Superior temporal gyrus (tissue), 1 donor: ENCODE results near the gene RBM17.
"Not testable (repeated sequence)": the region's sequence is repeated elsewhere in the genome, so short reads cannot be mapped to it uniquely, and the experiment has no call there.

Experiments used
- DNase-seq: peaks from one replicate; pipeline ENCODE4 v3.0.0-alpha.2; 2016; ENCODE audit errors: extremely low spot score

RBM17 gene

DNA sequence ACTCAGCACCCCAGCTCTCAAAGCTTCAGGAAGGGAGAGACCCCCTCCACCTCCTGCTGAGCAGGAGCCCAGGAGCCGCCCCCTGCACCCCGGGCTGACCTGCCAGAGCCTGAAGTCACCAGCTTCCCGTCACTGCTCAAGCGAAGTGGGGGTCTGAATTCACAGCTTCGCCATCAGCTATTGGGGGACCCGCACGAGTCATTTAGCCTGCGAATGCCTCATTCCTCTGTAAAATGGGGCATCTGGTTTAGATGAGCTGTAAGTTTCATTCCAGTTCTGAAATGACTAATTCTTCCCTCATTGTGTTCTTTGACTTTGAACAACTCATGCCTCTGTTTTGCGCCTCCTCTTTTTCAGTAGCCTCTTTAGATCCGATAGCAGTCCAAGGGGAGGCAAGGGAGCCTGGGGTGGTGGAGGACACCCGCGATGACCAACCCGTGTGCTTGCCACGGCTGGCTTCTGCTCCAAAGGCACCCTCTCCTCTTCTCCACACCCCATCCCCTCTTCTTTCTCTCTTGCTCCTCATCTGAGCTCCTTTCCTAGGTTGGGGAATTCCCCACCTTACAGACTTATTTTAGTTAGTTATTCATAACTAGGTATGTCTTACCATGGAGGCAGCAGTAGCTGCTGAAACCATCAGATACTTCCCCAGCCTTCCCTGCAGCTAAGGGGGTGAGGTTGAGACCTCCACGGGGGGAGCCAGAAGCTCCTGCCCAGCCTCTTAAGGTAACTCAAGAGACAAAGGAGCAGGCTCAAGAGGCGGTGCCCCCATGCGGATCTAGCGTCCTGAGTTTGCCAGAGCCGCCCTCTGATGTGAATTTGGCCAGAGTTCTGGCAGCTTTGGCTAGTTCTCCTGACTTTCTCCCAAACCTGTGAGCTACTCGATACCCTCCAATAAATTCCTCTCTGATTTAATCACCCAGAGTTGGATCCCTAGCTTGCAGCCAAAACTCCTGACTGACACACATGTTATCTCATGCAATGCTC lies 47.7 kb downstream of the RBM17 start:
- no peak for DNase-seq

DNA sequence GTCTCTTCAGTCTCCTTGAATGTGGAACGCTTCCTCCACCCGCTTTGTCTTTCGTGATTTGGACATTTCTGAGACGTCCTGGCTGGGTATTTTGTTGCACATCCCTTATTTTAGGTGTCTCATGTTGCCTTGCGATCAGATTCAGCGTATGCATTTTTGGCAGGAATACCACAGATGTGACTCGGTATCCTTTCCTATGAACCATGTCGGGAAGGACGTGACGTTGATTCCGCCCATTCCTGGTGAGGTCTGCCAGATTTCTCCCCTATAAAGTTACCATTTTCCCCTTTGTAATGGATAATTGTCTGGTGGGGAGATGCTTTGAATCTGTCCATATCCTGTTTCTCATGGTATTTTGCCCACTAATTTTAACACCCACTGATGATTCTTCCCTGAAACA lies 49.6 kb downstream of the RBM17 start:
- DNase-seq = no peak

DNA sequence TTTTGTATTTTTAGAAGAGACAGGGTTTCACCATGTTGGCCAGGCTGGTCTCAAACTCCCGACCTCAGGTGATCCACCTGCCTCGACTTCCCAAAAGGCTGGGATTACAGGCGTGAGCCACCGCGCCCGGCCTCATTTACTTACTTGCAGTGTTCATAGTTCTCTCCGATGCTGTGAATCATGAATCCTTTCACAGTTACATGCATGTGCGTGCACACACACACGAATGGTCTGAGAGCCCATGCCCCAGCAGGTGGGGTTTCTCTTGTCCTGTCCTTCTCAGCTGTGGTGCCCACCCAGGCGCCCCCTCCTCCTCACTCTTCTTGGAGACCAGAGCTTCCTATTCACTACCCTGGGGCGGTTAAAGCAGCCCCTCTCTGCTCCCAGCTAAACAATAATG lies 50.6 kb downstream of the RBM17 start:
- no peak for DNase-seq

DNA sequence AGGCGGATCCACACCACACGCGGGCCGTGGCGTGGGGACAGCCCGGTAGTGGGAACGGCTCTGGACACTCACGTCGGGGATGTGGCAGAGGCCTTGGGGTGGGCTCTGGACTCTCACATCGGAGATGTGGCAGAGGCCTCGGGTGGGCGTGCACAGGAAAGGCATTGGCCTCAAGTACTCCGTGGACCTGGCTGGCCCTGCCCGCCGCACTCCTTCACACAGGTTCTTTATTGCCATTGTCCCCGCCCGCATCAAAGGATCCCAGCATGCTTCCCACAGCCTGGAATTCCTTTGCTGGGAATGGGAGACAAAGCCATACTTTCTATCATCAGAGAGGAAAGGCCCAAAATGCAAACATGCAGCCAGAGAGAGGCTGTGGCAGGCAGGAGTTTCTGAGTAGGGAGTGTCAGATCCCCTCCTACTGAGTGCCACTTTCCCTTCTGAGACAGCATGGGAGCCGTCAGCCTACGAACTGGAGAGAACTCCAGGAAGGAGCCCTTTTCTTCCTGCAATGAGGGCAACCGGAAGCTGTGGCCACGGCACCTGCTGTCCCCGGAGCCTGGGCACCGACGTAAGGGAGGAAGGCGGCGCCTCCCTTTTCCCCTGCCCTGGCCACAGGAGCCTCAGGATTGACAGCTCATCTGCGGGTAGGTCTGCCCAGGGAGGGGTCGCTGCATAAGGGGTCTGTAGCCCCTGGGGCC lies 51.5 kb downstream of the RBM17 start:
- DNase-seq = no peak

DNA sequence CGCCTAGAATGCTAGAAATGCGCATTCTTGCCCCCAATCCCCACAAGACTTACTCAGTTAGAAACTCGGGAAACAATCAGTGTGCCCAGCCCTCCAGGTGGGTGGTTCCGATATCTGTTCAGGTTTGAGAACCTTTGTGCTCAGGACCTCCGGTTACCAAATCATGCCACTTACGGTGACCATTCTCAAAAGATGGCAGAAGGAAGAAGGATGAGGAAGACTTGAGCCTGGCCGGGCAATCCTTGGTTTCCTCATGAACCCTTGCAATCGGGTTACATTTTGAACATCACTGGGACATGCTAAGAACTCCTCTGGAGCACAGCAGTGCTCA lies 52.1 kb downstream of the RBM17 start:
- no peak for DNase-seq

DNA sequence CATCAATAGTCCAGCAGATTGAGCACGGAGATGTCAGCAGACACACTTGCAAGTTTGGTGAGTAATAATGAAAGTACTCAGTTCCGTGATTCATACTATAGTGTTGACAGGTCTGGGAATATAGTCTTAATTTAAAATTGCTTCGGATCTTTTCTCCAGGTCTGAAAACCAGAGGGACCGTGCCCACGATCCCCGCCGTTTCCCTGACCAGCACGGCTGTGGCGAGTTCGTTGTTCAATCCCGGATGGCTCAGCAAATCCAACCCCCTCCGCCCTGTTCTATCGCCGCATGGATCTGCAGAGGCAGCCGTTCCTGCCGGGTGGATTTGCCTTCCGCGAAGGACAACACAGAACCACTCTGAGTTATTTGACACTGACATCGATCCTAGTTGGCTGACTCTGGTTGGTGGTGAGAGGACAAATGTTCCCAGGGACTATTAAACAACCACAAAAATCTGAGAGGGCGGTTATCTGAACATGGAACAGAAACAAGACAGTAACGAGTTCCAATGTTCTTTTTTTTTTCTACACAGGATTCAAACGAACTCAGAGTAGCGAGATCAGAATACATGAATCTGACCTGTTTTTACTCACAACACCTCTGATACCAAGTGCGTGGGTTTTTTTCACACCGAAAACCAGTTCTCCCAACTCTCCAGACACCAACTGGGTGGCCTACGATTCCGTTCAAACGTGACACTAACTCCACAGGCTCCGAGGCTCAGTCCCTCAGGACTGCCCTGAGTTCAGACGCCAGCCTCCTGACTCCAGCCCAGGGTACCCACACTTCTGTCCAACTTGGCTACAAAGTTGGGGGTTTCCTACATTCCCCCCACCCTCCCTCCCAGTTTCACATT lies 52.7 kb downstream of the RBM17 start:
- peak; percentile 50 for DNase-seq

DNA sequence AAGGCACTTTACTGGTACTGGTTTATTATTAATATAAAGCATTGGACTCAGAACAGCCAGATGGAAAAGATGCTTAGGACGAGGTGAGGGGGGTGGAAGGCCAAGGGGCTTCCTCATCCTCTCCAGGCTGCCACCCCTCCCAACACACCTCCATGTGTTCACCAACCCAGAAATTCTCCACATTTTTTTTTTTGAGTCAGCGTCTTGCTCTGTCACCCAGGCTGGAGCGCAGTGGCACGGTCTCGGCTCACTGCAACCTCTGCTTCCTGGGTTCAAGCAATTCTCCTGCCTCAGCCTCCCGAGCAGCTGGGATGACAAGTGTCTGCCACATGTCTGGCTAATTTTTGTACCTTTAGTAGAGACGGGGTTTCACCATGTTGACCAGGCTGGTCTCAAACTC lies 53.4 kb downstream of the RBM17 start:
- DNase-seq = not testable (repeated sequence)

DNA sequence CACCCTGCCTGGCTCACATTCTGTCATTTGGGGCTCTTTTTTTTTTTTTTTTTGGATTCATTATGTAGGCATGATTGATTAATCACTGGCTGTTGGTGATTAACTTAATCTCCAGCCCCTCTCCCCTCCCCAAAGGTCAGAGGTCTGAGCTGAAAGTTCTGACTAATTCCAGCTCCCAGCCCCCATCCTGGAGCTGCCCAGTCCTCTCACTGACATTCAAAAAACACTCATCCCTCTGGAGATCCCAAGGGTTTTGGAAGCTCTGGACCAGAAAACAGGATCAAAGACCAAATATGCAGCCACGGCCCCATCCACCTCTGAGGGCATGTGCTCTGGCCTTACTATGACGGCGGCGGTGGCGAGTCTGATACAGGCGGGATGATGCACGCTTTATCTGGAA lies 53.8 kb downstream of the RBM17 start:
- DNase-seq = no peak

DNA sequence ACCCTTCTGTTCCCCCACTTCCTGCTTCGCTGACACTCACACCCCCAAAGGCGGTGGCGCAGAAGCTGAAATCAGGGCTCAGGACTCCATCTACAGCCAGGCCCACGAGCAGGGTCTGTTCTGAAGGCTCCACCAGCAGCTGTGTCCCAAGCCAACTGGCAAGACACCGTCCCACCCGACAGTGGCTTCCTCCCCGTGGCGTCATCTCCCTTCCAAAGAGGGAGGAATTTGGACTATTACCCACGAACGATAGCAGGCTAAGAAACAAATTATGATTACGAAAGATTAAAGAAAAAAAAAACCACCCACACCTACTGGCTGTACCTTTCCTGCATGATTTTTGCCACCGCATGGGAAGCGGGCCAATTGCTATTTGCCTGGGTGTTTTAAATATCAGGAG lies 54.3 kb downstream of the RBM17 start:
- DNase-seq = no peak

DNA sequence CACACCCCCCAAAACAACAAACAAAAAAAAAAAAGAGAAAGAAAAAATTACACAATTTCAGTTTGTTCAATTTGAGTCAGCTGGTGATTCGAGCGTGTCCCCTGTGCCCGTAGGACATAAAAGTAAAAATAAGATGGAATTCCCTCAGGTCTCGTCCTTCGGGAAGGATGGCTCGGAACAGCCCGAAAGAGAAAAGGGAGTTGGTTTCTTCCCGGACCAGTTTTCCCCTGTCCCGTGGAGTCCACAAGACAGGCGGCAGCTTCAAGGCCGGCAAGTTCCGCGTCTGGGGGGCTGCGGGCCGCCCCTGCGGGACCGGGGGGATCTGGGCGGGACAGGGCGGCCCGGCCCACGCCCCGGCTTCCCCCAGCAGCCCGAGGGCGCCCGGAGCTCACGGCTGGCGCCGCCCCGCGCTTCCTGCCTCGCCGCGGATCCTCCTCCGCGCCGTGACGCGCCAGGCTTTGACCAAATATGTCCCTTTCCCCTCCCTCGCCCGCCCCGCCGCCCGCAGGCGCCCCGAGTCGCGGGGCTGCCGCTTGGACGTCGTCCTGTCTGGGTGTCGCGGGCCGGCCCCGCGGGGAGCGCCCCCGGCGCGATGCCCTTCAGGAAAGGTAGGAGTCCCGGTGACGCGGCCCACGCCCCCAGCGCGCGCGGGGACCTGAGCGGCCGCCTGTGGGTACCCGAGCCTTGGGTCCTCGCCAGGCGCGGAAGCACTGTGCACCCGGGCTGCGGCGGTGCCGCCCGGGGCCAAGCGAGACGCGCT lies 55.8 kb downstream of the RBM17 start:
- peak; percentile 86 for DNase-seq

DNA sequence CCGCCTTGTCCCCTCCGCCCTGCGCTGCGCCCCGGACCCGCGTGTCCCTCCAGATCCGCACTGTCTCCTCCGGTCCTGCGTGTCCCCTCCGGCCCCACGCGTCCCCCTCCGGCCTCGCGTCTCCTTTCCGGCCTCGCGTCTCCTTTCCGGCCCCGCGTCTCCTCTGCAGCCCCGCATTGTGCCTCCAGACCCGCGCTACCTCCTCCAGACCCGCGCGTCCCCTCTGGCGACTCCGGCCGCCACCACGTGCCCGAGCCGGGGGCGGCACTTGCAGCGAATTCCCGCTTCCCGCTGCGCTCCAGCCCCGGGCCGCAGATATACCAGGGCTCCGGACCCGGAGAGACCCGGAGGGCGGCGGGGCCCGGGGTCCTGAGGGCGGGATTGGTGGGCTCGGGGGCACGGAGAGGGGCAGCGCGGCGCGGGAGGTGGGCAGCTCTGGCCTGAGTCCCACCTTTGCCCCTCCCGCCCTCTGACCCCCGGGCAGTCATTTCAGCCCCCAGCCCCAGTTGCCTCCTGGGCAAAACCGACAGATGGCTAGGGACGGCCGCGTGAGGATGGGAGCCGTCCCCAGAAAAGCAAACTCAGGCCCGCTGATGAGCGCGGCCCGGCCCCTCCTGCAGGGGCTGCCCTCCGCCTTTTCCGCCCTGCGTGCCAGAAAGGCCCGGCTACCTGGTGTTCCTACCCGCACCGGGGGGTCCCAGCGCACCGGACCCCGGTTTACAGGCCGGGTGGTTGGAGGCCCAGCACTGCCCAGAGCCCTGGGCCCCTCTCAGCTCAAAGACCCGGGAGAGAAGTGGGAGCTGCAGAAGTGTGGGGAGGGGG lies 56.5 kb downstream of the RBM17 start:
- DNase-seq = no peak

DNA sequence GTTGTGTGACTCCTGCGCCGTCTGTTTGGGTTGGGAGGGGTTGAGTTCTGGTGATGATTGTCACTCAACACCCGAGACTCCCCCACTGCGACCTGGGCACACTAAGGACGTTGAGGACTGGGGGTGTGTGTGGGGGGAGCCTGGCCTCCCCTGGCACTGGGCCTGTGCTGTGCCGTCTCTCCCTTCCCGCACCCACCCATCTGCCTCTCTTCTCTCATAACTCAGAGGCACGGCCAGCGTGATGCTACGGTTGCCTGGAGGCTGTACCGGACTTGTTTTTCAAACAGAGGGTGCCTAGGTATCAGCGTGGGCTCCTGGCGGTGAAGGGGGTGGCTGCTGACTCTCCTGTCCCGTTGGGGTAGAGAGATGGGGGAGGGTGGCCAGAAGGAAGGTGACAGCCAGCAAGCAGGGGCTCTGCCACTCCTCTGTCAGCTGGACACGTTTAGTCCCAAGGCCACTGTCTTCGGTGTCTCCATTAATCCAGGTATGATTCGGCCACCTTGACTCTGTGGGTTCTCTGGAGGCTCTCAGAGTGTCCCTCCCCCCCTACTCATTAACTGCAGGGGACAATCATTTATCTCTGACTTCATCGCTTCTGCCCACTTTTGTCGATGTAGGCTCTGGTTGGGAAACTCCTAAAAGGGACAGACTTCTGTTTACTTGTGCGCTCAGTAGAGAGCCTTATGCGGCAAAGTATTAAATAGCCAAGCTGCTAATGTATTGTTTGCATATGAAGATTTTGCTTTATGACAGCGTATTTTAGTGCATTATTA lies 57.4 kb downstream of the RBM17 start:
- no peak for DNase-seq

DNA sequence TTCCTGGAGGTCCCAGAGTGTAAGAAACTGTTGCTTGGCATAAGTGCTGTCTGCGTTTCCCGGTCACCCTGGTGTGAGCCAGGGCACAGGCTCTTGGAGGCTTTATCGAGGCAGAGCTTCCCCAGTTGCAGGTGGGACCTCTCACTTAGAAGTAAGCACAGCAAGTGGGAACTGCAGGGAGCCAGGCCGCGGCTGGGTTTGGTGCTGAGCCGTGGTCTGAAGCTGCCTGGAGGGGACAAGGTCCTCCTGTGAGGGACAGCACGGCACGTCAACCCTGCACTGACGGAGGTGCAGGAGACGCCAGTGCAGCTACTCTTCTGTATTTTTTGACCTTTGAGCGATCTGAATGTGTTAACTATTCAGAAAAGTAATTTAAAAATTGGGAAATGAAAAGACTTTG lies 58.1 kb downstream of the RBM17 start:
- no peak for DNase-seq

DNA sequence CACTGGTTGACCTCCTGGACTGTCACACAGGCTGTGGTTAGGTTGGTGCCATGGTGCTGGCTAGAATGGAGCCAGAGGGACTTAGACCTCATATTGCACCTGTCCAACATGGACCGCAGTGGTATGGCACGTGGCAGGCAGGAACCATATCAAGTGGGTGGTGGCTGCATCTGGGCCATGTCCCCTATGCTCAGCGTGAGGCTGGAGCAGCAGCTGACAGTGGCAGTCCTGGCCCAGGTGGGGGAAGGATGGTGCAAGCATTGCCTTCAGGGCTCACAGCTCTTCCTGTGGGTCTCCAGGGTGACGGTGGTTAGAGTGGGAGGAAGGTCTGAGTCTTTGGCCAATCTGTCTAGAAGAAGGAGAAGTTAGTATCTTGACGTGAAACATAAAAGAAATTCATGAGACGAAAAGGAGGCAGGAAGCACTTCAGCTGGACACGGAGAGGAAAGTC lies 59.4 kb downstream of the RBM17 start:
- DNase-seq = no peak

DNA sequence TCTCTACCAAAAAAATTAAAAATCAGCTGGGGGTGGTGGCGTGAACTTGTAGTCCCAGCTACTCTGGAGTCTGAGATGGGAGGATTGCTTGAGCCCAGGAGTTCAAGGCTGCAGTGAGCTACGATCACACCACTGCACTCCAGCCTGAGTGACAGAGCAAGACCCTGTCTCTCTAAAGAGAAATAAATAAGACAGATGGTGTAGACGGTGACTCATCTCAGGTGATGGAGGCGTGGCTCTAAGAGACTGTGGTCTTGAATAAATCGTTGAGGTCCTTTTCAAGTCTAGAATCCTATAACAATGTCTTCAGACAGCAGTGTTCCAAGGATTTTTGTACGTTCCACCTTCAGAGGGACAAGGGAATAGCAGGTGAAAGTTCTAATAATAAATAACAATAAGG lies 60.1 kb downstream of the RBM17 start:
- no peak for DNase-seq

DNA sequence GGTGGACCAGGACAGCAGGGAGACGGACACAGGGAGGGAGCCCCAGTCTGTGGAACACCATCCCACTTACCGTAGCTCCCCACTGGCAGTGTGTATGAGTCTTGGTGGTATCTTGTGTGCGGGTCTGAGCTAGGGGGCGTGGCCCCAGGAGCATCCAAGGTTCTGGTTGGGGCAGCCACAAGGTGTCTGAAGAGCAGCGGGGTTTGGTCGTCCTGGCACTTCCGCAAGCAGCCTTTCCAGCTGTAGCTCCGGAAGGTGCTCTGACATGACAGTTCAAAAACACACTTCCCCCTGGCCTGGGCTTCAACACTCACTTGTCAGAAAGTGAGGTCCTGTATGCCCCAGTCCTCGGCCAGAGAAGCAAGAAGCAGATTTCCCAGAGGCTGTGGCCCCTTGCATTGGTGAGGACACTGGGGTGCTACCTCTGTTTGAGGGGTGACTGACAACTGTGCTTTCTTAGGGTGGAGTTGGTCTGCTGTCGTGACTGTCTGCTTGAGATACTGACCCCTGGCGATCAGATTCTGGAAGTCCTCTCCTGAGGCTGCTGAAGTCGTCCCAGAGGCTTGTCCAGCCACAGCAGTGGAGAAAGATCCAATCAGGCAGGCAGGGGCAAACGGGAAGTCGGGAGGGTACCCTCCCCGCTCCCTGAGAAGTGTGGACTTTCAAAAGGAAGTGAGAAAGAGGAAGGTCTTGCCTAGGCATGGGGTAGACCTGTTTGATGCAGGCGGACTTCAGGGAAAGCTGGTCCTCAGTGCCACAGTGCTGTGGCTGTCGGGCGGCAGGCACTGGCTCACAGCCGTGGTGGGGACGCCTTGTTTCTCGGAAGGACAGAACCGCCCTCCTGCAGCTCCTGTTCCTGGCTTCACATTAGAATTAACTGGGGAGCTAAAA lies 62.5 kb downstream of the RBM17 start:
- DNase-seq = peak; percentile 85

DNA sequence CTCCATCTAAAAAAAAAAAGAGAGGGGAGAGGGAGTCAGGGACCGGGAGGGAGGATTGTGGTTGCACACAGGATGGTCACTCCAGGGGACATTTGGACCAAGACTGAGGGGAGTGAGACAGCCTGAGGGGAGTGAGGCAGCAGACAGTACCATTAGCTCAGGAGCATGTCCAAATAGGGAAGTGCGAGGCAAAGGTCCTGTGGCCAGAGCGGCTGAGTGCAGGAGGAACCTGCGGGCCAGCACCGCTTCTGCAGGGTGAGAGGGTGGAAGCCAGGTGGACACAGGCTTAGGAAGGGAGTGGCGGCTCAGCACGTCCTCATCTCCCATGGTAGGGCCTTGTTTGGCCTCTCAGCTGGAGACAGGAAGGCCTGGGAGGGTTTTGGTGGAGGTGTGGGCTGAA lies 65.0 kb downstream of the RBM17 start:
- DNase-seq = no peak

DNA sequence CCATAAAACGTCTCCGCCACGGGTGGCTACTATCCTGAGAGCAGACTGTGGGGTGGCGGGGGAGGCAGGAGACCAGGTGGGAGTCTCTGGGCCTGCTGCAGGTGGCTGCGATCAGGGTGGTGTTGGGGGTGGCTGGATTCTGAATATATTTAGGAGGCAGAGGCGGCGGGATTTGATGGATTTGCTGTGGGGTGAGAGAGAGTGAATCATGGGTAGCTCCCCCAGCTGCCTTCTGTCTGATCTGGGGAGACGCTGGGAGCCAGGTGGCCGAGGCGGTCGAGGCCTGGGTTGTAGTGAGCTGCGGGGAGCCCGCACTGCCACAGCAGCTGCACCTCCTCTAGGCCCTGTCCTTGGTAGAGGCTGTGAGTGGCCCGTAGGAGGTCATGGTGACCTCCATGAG lies 65.7 kb downstream of the RBM17 start:
- no peak for DNase-seq

DNA sequence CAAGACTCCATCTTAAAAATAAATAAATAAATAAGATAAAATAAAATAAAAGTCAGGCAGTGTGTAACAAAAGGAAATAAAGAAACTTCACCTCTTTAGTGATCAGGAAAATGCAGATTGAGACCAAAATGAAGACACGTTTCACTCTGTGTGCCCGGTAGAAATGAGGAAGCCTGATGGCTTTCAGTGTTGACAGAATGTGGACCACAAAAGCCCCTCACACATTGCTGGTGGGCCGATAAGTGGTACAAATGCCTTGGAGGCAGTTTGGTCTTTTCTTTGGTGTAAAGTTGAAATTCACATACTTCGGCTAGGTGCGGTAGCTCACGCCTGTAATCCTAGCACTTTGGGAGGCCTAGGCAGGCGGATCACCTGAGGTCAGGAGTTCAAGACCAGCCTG lies 69.4 kb downstream of the RBM17 start:
- DNase-seq = no peak
